ENCODE measurements around the gene DPYSL3.

- TF ChIP-seq POLR2A (IDR thresholded peaks at IDR 0.05) (no peak), POLR2AphosphoS5 (IDR thresholded peaks at IDR 0.05) (peak; percentile 41 to 52 (median 51))
- TF ChIP-seq, protein P1, sequence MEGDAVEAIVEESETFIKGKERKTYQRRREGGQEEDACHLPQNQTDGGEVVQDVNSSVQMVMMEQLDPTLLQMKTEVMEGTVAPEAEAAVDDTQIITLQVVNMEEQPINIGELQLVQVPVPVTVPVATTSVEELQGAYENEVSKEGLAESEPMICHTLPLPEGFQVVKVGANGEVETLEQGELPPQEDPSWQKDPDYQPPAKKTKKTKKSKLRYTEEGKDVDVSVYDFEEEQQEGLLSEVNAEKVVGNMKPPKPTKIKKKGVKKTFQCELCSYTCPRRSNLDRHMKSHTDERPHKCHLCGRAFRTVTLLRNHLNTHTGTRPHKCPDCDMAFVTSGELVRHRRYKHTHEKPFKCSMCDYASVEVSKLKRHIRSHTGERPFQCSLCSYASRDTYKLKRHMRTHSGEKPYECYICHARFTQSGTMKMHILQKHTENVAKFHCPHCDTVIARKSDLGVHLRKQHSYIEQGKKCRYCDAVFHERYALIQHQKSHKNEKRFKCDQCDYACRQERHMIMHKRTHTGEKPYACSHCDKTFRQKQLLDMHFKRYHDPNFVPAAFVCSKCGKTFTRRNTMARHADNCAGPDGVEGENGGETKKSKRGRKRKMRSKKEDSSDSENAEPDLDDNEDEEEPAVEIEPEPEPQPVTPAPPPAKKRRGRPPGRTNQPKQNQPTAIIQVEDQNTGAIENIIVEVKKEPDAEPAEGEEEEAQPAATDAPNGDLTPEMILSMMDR (IDR thresholded peaks at IDR 0.05): no peak
Measured at GRCh38 chr5:147483961-147484707, 25.7 kb downstream of the DPYSL3 start.

All from transverse colon (tissue), 4 donors.